ENCODE results near the gene POMT1.
"Not testable (repeated sequence)": the region's sequence is repeated elsewhere in the genome, so short reads cannot be mapped to it uniquely, and the experiment has no call there.

POMT1 gene
- total RNA-seq, result 28.1 to 95.7 (median 89.5) reads per million in 3 experiments

DNA sequence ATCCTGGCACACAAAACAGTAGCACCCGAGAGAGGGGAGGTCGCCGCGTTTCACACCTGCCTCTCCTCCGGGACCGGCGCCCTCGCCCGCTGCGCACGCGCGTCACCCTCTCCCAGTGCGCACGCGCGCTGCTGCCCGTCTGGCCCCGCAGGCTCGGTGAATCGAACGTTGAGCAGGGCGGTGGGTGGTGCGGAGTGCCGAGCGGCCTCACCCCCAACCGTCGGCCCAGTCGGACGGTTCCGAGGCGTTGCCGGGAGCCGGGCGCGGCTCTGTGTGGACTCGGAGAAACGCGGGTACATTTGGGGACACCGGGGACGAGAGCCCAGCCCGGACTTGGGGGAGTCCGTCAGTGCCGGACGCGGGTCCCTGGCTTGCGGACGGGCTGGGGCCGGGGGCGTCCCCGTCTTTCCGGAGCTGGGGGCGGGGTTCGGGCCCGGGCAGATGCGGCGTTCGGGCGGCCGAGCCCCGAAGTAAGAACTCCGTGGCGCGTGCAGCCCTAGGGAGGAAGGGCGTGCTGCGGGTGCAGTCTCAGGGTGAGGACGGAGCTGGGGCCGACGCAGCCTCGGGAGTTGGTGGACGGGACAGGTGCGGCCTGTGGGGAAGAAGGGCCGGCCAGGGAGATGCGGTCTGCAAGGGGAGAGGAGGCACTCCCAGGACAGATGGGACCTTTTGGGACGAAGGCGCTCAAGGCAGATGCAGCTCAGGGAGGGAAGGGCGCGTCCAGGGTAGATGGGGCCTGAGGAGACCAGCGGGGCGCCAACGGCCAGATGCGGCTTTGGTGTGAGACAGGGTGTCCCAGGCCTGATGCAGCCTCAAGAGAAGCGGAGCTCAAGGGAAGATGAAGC, at the start of gene POMT1:
POMT1 (plus strand) TSS at position 138 of the 845 bp plus-strand sequence. CDS start 1,301 bp downstream, outside the sequence.
- peak; percentile 90 for DNase-seq

- DNase-seq, result no peak
Observed at GRCh38 chr9:131454028-131454427, 48.7 kb upstream of the POMT1 start.

- not testable (repeated sequence) for DNase-seq
Observed at GRCh38 chr9:131455655-131456054, 47.1 kb upstream of the POMT1 start.

DNA sequence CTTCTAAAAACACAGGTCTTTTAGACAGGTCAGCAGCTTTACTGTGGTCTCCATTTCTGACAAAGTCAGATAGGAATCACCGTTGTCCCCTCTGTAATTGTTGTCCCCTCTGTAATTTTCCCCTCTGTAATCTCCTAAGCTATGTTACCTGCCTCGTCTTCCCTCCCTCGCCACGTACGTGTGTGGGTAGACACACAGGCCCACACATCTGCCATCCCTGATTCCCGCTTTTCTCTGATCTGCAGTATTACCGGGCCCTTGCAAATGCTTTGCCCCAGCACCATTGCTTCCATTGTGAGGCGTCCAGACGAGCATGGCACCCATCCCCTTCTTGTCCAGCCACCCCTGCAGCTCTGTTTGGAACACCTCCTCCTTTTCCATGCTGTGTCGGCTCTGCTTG, 45.0 kb upstream of the POMT1 start:
- DNase-seq, result no peak

DNA sequence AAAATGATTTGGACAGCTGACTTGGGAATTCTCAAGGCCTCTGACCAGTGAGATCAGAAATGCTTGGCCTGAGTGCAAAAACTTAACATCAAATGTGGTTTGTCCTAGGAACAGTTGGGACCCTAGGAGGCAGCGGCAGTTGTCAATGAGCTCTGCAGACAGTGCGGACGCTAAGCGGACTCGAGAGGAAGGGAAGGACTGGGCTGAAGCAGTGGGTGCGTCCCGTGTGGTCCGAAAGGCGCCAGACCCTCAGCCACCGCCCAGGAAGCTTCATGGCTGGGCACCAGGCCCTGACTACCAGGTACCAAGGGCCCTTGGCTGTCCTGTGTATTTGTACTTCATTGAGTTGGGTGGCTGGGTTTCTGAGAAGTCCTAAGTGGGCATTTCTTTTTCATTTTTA, 43.7 kb upstream of the POMT1 start:
- DNase-seq, result no peak

DNA sequence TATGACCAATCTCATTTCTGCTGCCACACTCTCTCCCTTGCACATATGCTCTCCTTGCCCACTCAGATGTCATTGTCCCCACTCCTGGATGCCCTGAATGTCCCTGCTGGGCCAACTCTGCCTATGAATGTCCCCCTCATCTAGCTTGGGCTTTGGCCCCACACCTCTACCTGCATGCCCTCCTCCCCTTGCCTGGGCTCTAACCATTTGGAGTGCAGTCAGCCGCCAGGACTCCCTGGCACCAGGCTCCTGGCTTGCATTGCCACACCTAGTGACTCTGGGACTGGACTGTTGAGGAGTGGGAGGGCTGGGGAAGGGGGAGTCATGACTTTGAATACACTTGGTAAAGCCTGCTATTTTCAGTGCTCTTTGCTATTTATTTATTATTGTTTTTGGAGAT, 41.6 kb upstream of the POMT1 start:
- no peak for DNase-seq

DNA sequence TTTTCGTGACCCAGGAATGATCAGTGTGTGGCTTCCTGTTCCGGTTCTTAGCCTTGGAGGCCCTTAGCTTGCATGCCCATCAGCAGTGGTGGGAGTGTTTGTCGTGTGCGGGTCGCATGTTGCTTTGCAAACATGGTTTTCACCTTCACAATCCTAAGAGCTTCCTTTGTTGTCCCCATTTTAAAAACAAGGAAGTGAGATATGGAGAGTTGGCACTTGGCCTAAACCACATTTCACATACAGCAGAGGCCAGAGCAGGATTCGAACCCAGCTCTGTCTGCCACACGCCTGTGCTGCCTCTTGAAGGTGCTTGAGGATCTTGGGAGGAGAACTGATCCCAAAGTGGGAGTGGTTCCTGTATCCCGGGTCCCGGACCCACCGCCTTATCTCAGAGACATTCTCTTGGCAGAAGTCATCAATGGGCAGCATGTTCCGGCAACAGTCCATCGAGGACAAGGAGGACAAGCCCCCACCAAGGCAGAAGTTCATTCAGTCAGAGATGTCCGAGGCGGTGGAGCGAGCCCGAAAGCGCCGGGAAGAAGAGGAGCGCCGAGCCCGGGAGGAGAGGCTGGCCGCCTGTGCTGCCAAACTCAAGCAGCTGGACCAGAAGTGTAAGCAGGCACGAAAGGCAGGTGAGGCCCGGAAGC, 38.2 kb upstream of the POMT1 start:
- DNase-seq, result no peak

DNA sequence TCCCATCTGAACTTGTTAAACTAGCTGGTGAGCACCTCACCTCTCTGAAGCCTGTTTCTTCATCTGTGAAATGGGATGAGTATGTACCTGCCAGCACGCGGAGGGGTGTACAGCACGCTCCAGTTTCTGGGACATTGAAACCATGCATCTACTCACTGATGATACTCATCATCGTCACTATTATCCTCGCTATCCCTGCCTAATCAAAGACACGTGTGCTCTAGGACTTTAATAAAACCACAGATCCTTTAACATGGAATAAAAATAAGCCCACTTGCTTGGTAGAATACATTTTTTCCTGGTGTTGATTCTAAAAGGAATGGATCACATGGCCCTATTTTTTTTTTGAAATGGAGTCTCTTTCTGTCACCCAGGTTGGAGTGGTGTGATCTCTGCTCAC, 37.3 kb upstream of the POMT1 start:
- DNase-seq, result no peak

DNA sequence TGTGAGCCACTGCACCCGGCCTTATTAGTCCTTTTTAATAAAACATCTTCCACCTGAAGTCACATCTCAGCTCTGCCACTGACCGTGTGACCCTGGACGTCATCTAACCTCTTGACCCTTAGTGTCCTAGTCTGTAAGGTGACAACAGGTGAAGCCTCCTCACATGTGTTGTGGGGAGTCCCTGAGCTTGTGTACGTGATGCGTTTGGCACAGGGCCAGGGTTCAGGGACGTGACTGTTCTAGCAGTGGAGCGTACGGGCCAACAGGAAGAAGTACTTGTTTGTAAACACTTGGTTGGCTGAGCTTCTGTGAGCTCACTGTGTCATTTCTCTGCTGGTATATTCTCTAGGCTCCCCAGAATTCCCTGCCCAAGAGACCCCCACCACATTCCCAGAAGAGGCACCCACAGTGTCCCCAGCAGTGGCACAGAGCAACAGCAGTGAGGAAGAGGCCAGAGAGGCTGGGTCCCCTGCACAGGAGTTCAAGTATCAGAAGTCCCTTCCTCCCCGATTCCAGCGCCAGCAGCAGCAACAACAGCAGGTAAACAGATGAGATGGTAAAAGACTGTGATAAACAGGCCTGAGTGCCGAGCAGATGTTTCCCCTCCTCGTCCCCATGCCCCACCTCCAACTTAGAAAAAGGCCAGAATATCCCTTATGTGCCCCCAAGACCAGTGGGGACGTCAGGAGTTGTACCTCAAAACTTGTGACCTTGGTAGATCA, 35.3 kb upstream of the POMT1 start:
- no peak for DNase-seq

- DNase-seq, result no peak
Observed at GRCh38 chr9:131468031-131468430, 34.7 kb upstream of the POMT1 start.

GRCh38 chr9:131469356-131469755, 33.4 kb upstream of the POMT1 start:
- DNase-seq, result no peak

DNA sequence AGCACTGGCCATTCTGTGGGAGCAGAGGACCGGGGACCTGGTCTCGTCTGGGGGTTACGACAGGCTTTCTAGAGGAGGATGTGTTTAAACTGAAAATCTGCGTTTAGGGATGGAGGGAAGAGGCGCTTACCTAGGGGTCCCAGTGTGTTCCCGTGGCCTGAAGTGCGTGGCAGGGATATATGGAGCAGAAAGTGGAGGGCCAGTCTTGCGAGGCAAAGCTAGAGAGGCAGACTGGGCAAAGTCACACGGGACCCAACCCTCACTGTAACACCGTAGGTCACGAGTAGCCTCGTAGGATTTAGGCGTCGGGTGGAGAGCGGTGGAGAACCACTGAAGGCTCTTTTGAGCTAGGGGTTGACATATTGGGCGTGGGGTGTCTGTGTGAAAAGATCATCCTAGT, 32.8 kb upstream of the POMT1 start:
- DNase-seq, result no peak

DNA sequence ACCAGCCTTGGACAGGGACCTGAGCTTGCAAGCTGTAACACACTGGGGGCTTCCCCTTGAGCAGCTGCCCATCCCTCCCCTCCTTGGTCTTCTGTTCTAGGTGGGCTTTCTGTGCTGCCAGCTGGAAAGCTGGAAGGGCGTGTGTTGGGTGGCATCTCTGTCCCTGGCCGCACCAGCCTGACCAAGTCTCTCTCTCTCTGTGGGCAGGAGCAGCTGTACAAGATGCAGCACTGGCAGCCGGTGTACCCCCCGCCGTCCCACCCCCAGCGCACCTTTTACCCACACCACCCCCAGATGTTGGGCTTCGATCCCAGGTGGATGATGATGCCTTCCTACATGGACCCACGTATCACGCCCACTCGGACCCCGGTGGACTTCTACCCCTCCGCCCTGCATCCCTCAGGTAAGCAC, 32.1 kb upstream of the POMT1 start:
- no peak for DNase-seq

GRCh38 chr9:131472085-131472484, 30.6 kb upstream of the POMT1 start:
- DNase-seq, result not testable (repeated sequence)

GRCh38 chr9:131473198-131473885, 29.4 kb upstream of the POMT1 start:
- no peak for DNase-seq

DNA sequence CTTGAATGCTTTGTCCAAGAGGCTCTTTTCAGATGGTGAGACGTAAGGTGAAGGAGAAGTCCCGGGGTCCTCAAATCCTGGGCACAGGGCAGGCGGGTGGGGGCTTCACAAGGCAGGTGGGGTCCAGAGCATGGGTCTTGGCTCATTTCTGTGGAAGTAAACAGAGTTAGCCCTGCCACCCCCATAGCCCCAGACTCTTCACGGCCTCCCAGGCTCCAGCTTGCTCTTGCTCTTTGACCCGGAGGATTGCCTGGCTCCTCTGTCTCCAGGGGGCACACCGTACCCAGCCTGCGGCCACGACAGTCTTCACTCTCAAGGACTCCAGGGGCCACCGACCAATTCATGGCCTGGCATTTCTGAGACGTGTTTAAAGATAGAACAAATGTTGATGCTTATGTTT, 28.8 kb upstream of the POMT1 start:
- no peak for DNase-seq

DNA sequence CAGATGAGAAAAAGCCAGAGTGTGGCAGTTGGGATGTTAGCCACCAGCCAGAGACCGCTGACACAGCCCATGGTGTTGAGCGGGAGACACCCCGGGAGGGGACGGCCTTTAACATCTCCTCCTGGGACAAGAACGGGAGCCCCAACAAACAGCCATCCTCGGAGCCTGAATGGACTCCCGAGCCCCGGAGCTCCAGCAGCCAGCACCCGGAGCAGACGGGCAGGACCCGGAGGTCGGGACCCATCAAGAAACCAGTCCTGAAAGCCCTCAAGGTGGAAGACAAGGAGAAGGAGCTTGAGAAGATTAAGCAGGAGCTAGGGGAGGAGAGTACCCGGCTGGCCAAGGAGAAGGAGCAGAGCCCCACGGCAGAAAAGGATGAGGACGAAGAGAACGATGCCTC, 28.0 kb upstream of the POMT1 start:
- DNase-seq, result no peak

GRCh38 chr9:131475111-131475955, 27.4 kb upstream of the POMT1 start:
- DNase-seq, result no peak

GRCh38 chr9:131475956-131476776, 26.6 kb upstream of the POMT1 start:
- no peak for DNase-seq

DNA sequence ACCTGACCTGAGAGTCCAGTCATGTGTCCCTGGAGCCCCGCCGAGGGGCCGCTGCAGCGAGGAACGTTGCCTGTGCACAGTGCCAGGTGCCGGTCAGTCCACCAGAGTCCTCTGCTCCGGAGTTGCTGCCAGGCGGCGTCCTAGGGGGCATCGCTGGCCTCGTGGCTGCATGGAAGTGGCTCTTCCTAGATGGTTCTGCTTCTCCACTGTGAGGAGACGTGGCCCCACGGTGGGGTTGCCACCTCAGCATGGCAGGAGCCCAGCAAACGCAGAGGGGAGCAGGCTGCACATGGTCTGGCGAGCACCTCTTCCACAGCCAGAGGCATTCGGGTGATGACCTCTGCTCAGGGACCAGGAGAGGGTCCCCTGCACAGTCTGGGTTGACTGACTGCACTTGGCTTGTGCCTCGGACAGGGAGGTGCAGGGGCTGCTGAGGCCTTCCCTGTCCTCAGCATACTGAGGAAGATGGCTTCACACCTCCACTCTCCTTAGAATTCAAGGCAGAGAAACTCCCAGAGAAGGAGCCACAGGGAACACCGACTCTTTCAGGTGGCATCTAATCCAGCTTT, 25.9 kb upstream of the POMT1 start:
- DNase-seq, result no peak

DNA sequence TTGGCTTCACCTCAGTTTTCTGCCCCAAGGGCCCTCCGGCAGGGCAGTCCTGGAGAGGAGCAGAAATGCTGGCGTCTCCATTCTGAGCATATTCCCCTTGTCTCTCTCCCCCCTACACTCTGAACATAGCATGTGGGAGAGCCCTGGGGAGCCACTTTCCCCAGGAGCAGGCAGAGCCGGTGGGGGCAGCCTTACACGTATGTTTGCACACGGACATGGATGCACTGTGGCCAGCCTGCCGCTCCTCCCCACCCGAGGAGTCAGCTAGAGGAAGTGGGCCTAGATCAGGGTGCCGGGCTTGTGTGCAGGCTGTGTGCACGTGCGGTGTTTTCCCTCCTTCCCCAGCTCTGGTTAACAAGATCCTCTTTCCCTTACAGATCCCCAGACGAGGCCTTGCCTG, 25.4 kb upstream of the POMT1 start:
- DNase-seq, result no peak
